ENCODE data around the gene LTBP2. TPM values are rescaled to one million over a fixed set of nuclear protein-coding genes. Genes with fewer than 3 reads are reported as not detected.

LTBP2 gene
- total RNA-seq, 4 donors from 2014 or later, result 81.3 to 240 (median 189) TPM

GRCh38 chr14:74614508-74615495 lies 2.8 kb upstream of the LTBP2 start:
- TF ChIP-seq POLR2A (IDR thresholded peaks at IDR 0.05) (no peak), CTCF (IDR thresholded peaks at IDR 0.05) (no peak)
- no peak overlapping the region for H3K27ac ChIP-seq
- intact Hi-C loops (cut with DNase I), result loop anchor here (5.0 to 10.0 kb wide), 3 partner anchors 90 to 253 kb away; no protein-coding TSS in a partner anchor
- no peak for DNase-seq
- H3K9me3 ChIP-seq, result no peaks in the 10 kb centered on the region
- no peaks in the 10 kb centered on the region for H3K36me3 ChIP-seq
- 84 to 88% methylated on average over 8 of the region's 8 CpGs for WGBS, 2 donors
- H3K27me3 ChIP-seq, result no peaks in the 10 kb centered on the region
- H3K4me3 ChIP-seq (replicated peaks in 1 of 3), result no peak overlapping the region
- peaks cover 14 to 54% of the 10 kb centered on the region in 2 donors for H3K4me1 ChIP-seq

GRCh38 chr14:74613211-74613914 lies 1.3 kb upstream of the LTBP2 start:
- Histone ChIP-seq H3K27ac (peak overlapping the region in 2 of 3 donors; percentile 18 to 25), H3K4me1 (peaks cover 22 to 51% of the 10 kb centered on the region in 2 donors), H3K36me3 (no peaks in the 10 kb centered on the region), H3K27me3 (no peaks in the 10 kb centered on the region), H3K4me3 (replicated peaks in 1 of 3) (no peak overlapping the region), H3K9me3 (no peaks in the 10 kb centered on the region)
- TF ChIP-seq CTCF (IDR thresholded peaks at IDR 0.05) (no peak), POLR2A (IDR thresholded peaks at IDR 0.05) (no peak)
- intact Hi-C loops (cut with DNase I), result loop anchor here (2.0 to 10.0 kb wide), 3 partner anchors 91 to 191 kb away; no protein-coding TSS in a partner anchor
- no peak for DNase-seq
- 79 to 81% methylated on average over 16 of the region's 16 CpGs for WGBS, 2 donors

GRCh38 chr14:74612350-74613021 lies 449 bp upstream of the LTBP2 start:
- intact Hi-C loops (cut with DNase I), result loop anchor here (2.0 to 10.0 kb wide), 3 partner anchors 92 to 192 kb away; no protein-coding TSS in a partner anchor
- H3K27ac ChIP-seq, result peak overlapping the region; percentile 54 to 80 (median 67)
- DNase-seq, result peak; percentile 86 to 89
- H3K36me3 ChIP-seq, result no peaks in the 10 kb centered on the region
- 12 to 15% methylated on average over 18 to 27 of the region's 69 CpGs for WGBS, 2 donors
- TF ChIP-seq CTCF (IDR thresholded peaks at IDR 0.05) (peak; percentile 16 to 99 (median 70)), POLR2A (IDR thresholded peaks at IDR 0.05) (peak in 1 of 2 donors; percentile 54)
- no peaks in the 10 kb centered on the region for H3K27me3 ChIP-seq
- peaks cover 22 to 49% of the 10 kb centered on the region in 2 donors for H3K4me1 ChIP-seq
- H3K9me3 ChIP-seq, result no peaks in the 10 kb centered on the region
- H3K4me3 ChIP-seq (replicated peaks in 1 of 3), result peak overlapping the region; percentile 49 to 85 (median 53)

GRCh38 chr14:74610866-74611649 lies 979 bp downstream of the LTBP2 start:
- TF ChIP-seq CTCF (IDR thresholded peaks at IDR 0.05) (no peak), POLR2A (IDR thresholded peaks at IDR 0.05) (peak in 1 of 2 donors; percentile 37)
- DNase-seq, result peak; percentile 65 to 70
- Histone ChIP-seq H3K27me3 (no peaks in the 10 kb centered on the region), H3K4me3 (replicated peaks in 1 of 3) (peak overlapping the region; percentile 49 to 85 (median 53)), H3K4me1 (peaks cover 30 to 48% of the 10 kb centered on the region in 2 donors), H3K9me3 (no peaks in the 10 kb centered on the region), H3K36me3 (no peaks in the 10 kb centered on the region), H3K27ac (peak overlapping the region; percentile 54 to 80 (median 67))
- intact Hi-C loops (cut with DNase I), result loop anchor here (10.0 kb wide), 2 partner anchors 94 to 194 kb away; no protein-coding TSS in a partner anchor
- 14 to 24% methylated on average over 28 to 35 of the region's 65 CpGs for WGBS, 2 donors

All from thyroid gland (tissue), 4 donors.